Mesenchymal stem cell (in vitro differentiated cells and primary cell): ENCODE measurements around the gene CPT2.

ENCODE experiments used
- DNase-seq: peaks from one replicate; pipeline ENCODE4 v3.0.0-alpha.2; 2013
- H2AFZ ChIP-seq: one replicate; pipeline ENCODE4 v1.6.1; 2013; ENCODE audit warnings: low read depth, mild to moderate bottlenecking, control low read depth, inconsistent platforms, low read length, moderate library complexity
- H2AK5ac ChIP-seq: 2 replicates; pipeline ENCODE4 v1.6.1; 2013; ENCODE audit warnings: low read length, moderate library complexity, mild to moderate bottlenecking, inconsistent platforms; ENCODE audit not compliant: severe bottlenecking
- H2BK120ac ChIP-seq: one replicate; pipeline ENCODE4 v1.6.1; 2013; ENCODE audit warnings: low read depth, mild to moderate bottlenecking, inconsistent platforms, low read length, moderate library complexity
- H2BK12ac ChIP-seq, 2 experiments: one replicate each; pipeline ENCODE4 v1.6.1; 2013; ENCODE audit warnings: inconsistent platforms in 2 of 2, low read length in 2 of 2, mild to moderate bottlenecking in 2 of 2, moderate library complexity in 2 of 2, control low read depth in 1 of 2
- H2BK15ac ChIP-seq: one replicate; pipeline ENCODE4 v1.6.1; 2013; ENCODE audit warnings: mild to moderate bottlenecking, low read depth, inconsistent platforms; ENCODE audit not compliant: poor library complexity, severe bottlenecking
- H2BK5ac ChIP-seq: 2 replicates; pipeline ENCODE4 v1.6.1; 2013; ENCODE audit warnings: low read depth, mild to moderate bottlenecking, low read length, control low read depth, inconsistent platforms; ENCODE audit not compliant: poor library complexity, severe bottlenecking
- H3K14ac ChIP-seq, 2 experiments: one replicate each; pipeline ENCODE4 v1.6.1; 2013; ENCODE audit warnings: inconsistent platforms in 2 of 2, low read length in 2 of 2, control low read depth in 1 of 2, mild to moderate bottlenecking in 1 of 2, moderate library complexity in 1 of 2
- H3K18ac ChIP-seq, 2 experiments: one replicate each; pipeline ENCODE4 v1.6.1; 2013; ENCODE audit warnings: inconsistent platforms in 2 of 2, low read length in 2 of 2, control low read depth in 1 of 2, low read depth in 1 of 2, mild to moderate bottlenecking in 1 of 2
- H3K23ac ChIP-seq, 2 experiments: one replicate each; pipeline ENCODE4 v1.6.1; 2013; ENCODE audit warnings: inconsistent platforms in 2 of 2, low read length in 2 of 2, mild to moderate bottlenecking in 2 of 2, moderate library complexity in 2 of 2, control low read depth in 1 of 2
- H3K27ac ChIP-seq: 2 replicates; pipeline ENCODE4 v1.5.1; 2013; ENCODE audit warnings: mild to moderate bottlenecking, moderate library complexity, low read length, control low read depth, inconsistent platforms; ENCODE audit not compliant: poor library complexity, severe bottlenecking
- H3K27me3 ChIP-seq, 2 experiments: 2 replicates each; pipeline versions ENCODE4 v1.6.1 to v1.7.0; 2013; ENCODE audit warnings: low read length in 2 of 2, mild to moderate bottlenecking in 2 of 2, moderate library complexity in 2 of 2, control low read depth in 1 of 2, inconsistent platforms in 1 of 2; ENCODE audit not compliant: control insufficient read depth in 1 of 2, insufficient read depth in 1 of 2
- H3K36me3 ChIP-seq, 2 experiments: 2 replicates each; pipeline versions ENCODE4 v1.6.1 to v1.7.0; 2013; ENCODE audit warnings: low read length in 2 of 2, control low read depth in 1 of 2, inconsistent platforms in 1 of 2, low read depth in 1 of 2, mild to moderate bottlenecking in 1 of 2; ENCODE audit not compliant: insufficient read depth in 2 of 2, control insufficient read depth in 1 of 2
- H3K4ac ChIP-seq, 2 experiments: one replicate each; pipeline ENCODE4 v1.6.1; 2013; ENCODE audit warnings: inconsistent platforms in 2 of 2, low read length in 2 of 2, mild to moderate bottlenecking in 2 of 2, moderate library complexity in 2 of 2, control low read depth in 1 of 2, low read depth in 1 of 2
- H3K4me1 ChIP-seq: 2 replicates; pipeline ENCODE4 v1.6.1; 2013; ENCODE audit warnings: low read depth, low read length, control low read depth; ENCODE audit not compliant: control insufficient read depth, insufficient read depth
- H3K4me2 ChIP-seq: 2 replicates; pipeline ENCODE4 v1.6.1; 2013; ENCODE audit warnings: low read length, mild to moderate bottlenecking, inconsistent platforms; ENCODE audit not compliant: poor library complexity, severe bottlenecking
- H3K4me3 ChIP-seq, 2 experiments: 2 replicates each; pipeline versions ENCODE4 v1.5.1 to v1.7.0; 2013; ENCODE audit warnings: low read length in 2 of 2, mild to moderate bottlenecking in 2 of 2, control low read depth in 1 of 2, low read depth in 1 of 2; ENCODE audit not compliant: insufficient read depth in 1 of 2
- H3K79me1 ChIP-seq: replicated peaks from 2 replicates; pipeline ENCODE4 v1.6.1; 2013; ENCODE audit warnings: mild to moderate bottlenecking, control low read depth, low read length, inconsistent platforms; ENCODE audit not compliant: poor library complexity, severe bottlenecking
- H3K9ac ChIP-seq: 2 replicates; pipeline ENCODE4 v1.7.0; 2013; ENCODE audit warnings: mild to moderate bottlenecking, low read length, moderate library complexity
- H3K9me3 ChIP-seq: 2 replicates; pipeline ENCODE4 v1.7.0; 2013; ENCODE audit warnings: mild to moderate bottlenecking, low read length; ENCODE audit not compliant: control insufficient read depth
- H4K8ac ChIP-seq: one replicate; pipeline ENCODE4 v1.6.1; 2013; ENCODE audit warnings: inconsistent platforms, mild to moderate bottlenecking, low read length, moderate library complexity
- H4K91ac ChIP-seq: one replicate; pipeline ENCODE4 v1.6.1; 2013; ENCODE audit warnings: mild to moderate bottlenecking, low read length, inconsistent platforms
- WGBS: methylation state at CpG from one replicate; pipeline ENCODE4 v1.1.7; 2013; ENCODE audit warnings: mixed read lengths; 5-methylcytosine and 5-hydroxymethylcytosine counted together

CPT2 gene

DNA sequence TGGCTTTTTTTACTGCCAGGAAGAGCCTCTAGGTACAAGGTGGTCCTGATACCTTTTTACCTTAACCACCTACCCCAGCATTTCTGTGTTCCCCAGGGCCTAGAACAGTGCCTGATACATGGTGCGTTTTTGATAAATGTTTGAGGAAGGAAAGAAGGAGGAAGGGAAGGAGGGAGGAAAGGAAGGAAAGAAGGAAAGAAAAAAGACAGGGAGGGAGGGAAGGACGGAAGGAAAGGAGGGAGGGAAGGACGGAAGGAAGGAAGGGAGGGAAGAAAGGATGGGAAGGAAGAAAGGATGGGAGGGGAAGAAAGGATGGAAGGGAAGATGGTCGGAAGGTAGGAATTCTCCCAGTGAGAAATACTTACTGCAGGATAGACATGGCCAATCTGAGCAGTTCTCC lies 53.7 kb downstream of the CPT2 start:
- Histone ChIP-seq H2BK12ac (no peak overlapping the region), H3K23ac (no peak overlapping the region), H3K4me3 (no peak overlapping the region), H2AK5ac (no peak overlapping the region), H3K79me1 (no peaks in the 10 kb centered on the region), H3K36me3 (peaks cover 3 to 36% of the 10 kb centered on the region in 2 experiments), H2AFZ (no peak overlapping the region), H3K4ac (no peak overlapping the region), H3K18ac (no peak overlapping the region), H3K9me3 (no peaks in the 10 kb centered on the region), H3K27me3 (no peaks in the 10 kb centered on the region), H2BK15ac (no peak overlapping the region), H4K91ac (no peak overlapping the region), H3K4me1 (peaks cover 5% of the 10 kb centered on the region), H2BK120ac (no peak overlapping the region), H2BK5ac (no peak overlapping the region), H3K9ac (no peak overlapping the region), H3K4me2 (no peak overlapping the region), H3K14ac (no peak overlapping the region), H3K27ac (no peak overlapping the region), H4K8ac (no peak overlapping the region)
- 89% methylated on average over 4 of the region's 4 CpGs for WGBS
- no peak for DNase-seq

DNA sequence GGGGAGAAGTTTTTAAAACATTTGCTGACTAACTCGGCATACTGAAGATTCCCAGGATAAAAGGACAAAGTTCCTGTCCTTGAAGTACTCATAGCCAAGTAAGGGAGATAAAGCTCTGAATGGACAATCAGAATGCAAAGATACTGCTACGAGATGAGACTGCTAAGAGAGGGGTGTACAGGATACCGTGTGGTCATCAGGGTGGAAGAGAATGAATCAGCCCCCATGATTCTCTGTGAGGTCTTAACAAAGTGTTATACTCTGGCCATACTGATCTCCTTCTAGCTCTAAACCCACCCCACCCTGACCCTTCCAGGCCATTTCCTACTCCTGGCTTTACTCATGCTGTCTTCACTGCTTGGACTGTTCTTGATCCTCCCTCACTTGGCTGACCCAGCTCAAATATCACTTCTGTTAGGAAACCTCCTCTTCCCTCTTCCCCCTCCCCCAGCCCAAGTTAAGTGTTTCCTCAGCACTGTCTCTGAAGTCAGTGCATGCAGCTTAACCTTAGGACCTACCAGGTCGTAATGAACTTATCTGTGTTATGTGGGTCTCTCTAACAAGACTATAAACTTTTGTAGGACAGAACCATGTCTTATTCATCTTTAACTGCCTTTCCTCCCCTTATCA lies 57.5 kb downstream of the CPT2 start:
- WGBS: 54% methylated on average over 4 of the region's 4 CpGs
- no peak overlapping the region for H4K91ac ChIP-seq
- H3K4me1 ChIP-seq: peaks cover 4% of the 10 kb centered on the region
- no peak overlapping the region for H3K14ac ChIP-seq
- no peaks in the 10 kb centered on the region for H3K9me3 ChIP-seq
- no peak overlapping the region for H3K18ac ChIP-seq
- H3K4me2 ChIP-seq: no peak overlapping the region
- peaks cover 12 to 37% of the 10 kb centered on the region in 2 experiments for H3K36me3 ChIP-seq
- H2BK12ac ChIP-seq: peak overlapping the region in 1 of 2 experiments; percentile 19
- no peak overlapping the region for H3K4ac ChIP-seq
- peak overlapping the region; percentile 20 for H3K9ac ChIP-seq
- no peaks in the 10 kb centered on the region for H3K27me3 ChIP-seq
- H3K4me3 ChIP-seq: no peak overlapping the region
- no peak overlapping the region for H4K8ac ChIP-seq
- H2BK15ac ChIP-seq: no peak overlapping the region
- DNase-seq: peak; percentile 60
- H3K27ac ChIP-seq: no peak overlapping the region
- H3K79me1 ChIP-seq: no peaks in the 10 kb centered on the region
- H2BK5ac ChIP-seq: no peak overlapping the region
- no peak overlapping the region for H3K23ac ChIP-seq
- no peak overlapping the region for H2BK120ac ChIP-seq
- no peak overlapping the region for H2AK5ac ChIP-seq
- no peak overlapping the region for H2AFZ ChIP-seq

DNA sequence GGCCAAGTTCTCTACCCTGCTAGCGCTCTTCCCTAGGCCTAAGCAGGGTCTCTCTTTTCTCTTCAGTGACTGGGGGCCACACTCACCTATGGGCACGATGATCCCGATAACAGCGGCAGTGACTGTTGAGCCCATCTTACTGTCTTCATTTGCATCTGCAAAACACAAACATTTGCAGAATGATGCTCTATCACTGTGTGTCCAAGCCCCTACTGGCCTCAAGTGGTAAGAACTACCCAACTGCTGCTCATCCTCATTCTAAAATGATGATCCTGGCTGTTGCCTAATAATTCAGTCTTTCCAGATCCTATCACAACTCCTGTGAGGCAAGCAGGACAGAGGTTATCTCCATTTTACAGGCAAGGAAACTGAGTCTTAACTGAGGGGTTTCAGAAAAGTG lies 58.4 kb downstream of the CPT2 start:
- Histone ChIP-seq H3K36me3 (peaks cover 8 to 36% of the 10 kb centered on the region in 2 experiments), H3K4me1 (peaks cover 3% of the 10 kb centered on the region), H3K14ac (no peak overlapping the region), H3K27ac (no peak overlapping the region), H3K18ac (no peak overlapping the region), H2BK12ac (no peak overlapping the region), H2AFZ (no peak overlapping the region), H3K9me3 (no peaks in the 10 kb centered on the region), H3K23ac (no peak overlapping the region), H3K4me3 (no peak overlapping the region), H2BK120ac (no peak overlapping the region), H2AK5ac (no peak overlapping the region), H3K79me1 (no peaks in the 10 kb centered on the region), H4K91ac (no peak overlapping the region), H2BK15ac (no peak overlapping the region), H3K27me3 (no peaks in the 10 kb centered on the region), H4K8ac (no peak overlapping the region), H3K4me2 (no peak overlapping the region), H2BK5ac (no peak overlapping the region), H3K9ac (no peak overlapping the region), H3K4ac (no peak overlapping the region)
- WGBS: 96% methylated on average over 4 of the region's 4 CpGs
- no peak for DNase-seq

DNA sequence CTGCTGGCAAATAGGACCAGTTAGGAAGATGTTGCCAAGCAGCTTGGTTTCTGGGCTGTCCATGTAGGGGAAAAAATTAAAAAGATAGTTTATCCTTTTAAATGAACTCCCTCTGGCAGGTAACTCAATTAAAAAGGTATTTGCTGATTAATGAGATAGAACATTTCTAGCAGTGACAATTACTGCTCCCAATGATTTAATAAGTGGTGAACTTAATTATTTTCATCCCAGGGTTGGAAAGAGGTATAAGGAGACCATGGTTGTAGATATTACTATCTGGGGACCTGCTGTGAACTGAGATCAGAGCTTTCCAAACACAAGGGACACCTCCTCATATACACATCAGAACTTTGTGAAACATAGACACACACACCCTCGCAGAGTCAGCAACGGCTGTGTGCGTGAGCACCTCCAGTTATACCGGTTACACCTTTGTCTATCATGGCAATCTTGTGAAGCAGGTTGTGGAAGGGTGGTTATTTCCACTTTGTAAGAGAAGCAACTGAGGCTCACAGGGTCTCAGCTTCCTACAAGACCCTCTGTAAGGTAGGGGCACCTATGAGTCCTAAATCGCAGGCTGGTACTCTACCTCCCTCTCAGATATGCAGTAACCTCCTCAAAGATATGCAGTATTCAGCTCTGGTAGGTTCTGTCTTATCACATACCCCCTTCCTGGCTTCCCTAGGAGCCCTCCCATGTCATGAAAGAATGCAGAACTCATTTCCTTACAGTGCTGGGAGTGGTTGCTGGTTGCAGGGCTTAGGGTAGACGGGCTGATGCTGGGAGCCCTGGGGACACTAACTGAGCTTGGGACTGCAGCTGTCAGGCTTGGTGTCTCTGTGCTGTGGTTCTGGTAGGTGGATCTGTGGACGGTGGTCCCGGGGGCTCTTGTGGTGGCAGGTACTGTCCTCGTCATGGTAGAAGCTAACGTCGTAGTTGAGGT lies 60.2 kb downstream of the CPT2 start:
- no peak for DNase-seq
- no peak overlapping the region for H3K4me3 ChIP-seq
- H2BK5ac ChIP-seq: no peak overlapping the region
- no peak overlapping the region for H3K9ac ChIP-seq
- WGBS: 96% methylated on average over 11 of the region's 11 CpGs
- no peak overlapping the region for H4K91ac ChIP-seq
- no peak overlapping the region for H2AK5ac ChIP-seq
- H3K4me1 ChIP-seq: peaks cover 3% of the 10 kb centered on the region
- H3K14ac ChIP-seq: no peak overlapping the region
- no peak overlapping the region for H3K18ac ChIP-seq
- H3K4me2 ChIP-seq: no peak overlapping the region
- peaks cover 11 to 39% of the 10 kb centered on the region in 2 experiments for H3K36me3 ChIP-seq
- H3K27ac ChIP-seq: no peak overlapping the region
- H2BK12ac ChIP-seq: no peak overlapping the region
- no peaks in the 10 kb centered on the region for H3K9me3 ChIP-seq
- no peaks in the 10 kb centered on the region for H3K79me1 ChIP-seq
- no peak overlapping the region for H3K4ac ChIP-seq
- H4K8ac ChIP-seq: no peak overlapping the region
- H3K27me3 ChIP-seq: no peaks in the 10 kb centered on the region
- H3K23ac ChIP-seq: no peak overlapping the region
- no peak overlapping the region for H2AFZ ChIP-seq
- H2BK120ac ChIP-seq: no peak overlapping the region
- no peak overlapping the region for H2BK15ac ChIP-seq
